Activated T-cell treated with anti-CD3 and anti-CD28 coated beads, Interleukin-2, amount 50 U/mL, for 72 hours (primary cell): Measurements from ENCODE around the gene NMT1. TPM values are rescaled to one million over a fixed set of nuclear protein-coding genes. Genes with fewer than 3 reads are reported as not detected.

Source experiments
- ATAC-seq, 2 donors: fragments of 150-1000 bp; cut with Tn5 transposase; replicated peaks in 1 of 2; 2 replicates each; pipeline ENCODE4 v1.10.0; 2021; ENCODE audit warnings: moderate library complexity in 2 of 2, mild to moderate bottlenecking in 1 of 2
- DNase-seq, 2 donors: peaks; one replicate each; pipeline ENCODE4 v3.0.0; 2021 to 2022; ENCODE audit warnings: mixed read lengths in 1 of 2
- H3K27ac Mint-ChIP-seq: one replicate; pipeline ENCODE4 v1.8.0; 2022; ENCODE audit warnings: mild to moderate bottlenecking, moderate library complexity, mixed read lengths
- H3K27me3 Mint-ChIP-seq: one replicate; pipeline ENCODE4 v1.8.0; 2022; ENCODE audit warnings: low read depth, mixed read lengths
- H3K36me3 Mint-ChIP-seq, 2 donors: one replicate each; pipeline ENCODE4 v1.8.0; 2022; ENCODE audit warnings: mixed read lengths in 2 of 2, mild to moderate bottlenecking in 1 of 2; ENCODE audit not compliant: insufficient read depth in 2 of 2
- H3K4me1 Mint-ChIP-seq: one replicate; pipeline ENCODE4 v1.8.0; 2022; ENCODE audit warnings: low read depth, mixed read lengths
- H3K4me3 Mint-ChIP-seq, 2 donors: one replicate each; pipeline ENCODE4 v1.8.0; 2022; ENCODE audit warnings: mild to moderate bottlenecking in 2 of 2, mixed read lengths in 2 of 2, moderate library complexity in 2 of 2
- H3K9me3 Mint-ChIP-seq, 2 donors: one replicate each; pipeline ENCODE4 v1.8.0; 2022; ENCODE audit warnings: mixed read lengths in 2 of 2
- total RNA-seq, 2 donors: library from RNA; stranded (reverse); gene quantifications; one replicate each; pipeline ENCODE4 v1.2.3, GENCODE V29; 2022

NMT1 gene
- total RNA-seq, 2 donors from 2014 or later: 130 to 145 TPM

DNA sequence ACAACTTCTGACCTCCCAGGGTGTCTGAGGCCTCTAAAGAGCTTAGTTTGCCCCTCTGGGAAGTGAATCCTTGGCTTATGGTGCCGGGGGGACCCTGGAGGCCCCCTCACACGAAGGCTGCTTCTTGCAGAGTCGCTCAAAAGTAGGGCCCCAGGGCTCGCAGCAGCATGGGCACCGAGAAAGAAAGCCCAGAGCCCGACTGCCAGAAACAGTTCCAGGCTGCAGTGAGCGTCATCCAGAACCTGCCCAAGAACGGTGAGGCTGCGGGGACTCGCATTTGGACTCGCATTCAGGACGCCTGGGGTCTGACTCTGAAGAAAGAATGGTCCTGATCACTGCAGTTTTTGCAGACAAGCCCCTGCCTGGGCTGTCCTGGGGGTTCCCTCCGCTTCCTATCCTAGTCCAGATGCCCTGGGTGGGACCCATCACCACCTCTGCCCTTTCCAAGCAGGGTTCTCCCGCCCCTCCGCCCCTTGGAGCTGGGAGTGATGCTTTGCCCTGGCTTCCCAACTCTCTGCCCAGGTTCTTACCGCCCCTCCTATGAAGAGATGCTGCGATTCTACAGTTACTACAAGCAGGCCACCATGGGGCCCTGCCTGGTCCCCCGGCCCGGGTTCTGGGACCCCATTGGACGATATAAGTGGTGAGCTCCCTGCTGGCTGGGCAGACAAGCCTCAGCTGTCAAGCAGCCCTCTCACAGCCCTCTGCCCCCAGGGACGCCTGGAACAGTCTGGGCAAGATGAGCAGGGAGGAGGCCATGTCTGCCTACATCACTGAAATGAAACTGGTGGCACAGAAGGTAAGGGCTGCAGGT is 75.1 kb downstream of the NMT1 start:
- H3K36me3 Mint-ChIP-seq: peaks cover 2% of the 10 kb centered on the region in 2 donors
- no peaks in the 10 kb centered on the region for H3K9me3 Mint-ChIP-seq
- H3K27ac Mint-ChIP-seq: peak overlapping the region; percentile 69
- DNase-seq: no peak
- peak overlapping the region; percentile 88 to 92 for H3K4me3 Mint-ChIP-seq
- ATAC-seq: no peak
- peaks cover 21% of the 10 kb centered on the region for H3K4me1 Mint-ChIP-seq
- H3K27me3 Mint-ChIP-seq: peaks cover 4% of the 10 kb centered on the region

DNA sequence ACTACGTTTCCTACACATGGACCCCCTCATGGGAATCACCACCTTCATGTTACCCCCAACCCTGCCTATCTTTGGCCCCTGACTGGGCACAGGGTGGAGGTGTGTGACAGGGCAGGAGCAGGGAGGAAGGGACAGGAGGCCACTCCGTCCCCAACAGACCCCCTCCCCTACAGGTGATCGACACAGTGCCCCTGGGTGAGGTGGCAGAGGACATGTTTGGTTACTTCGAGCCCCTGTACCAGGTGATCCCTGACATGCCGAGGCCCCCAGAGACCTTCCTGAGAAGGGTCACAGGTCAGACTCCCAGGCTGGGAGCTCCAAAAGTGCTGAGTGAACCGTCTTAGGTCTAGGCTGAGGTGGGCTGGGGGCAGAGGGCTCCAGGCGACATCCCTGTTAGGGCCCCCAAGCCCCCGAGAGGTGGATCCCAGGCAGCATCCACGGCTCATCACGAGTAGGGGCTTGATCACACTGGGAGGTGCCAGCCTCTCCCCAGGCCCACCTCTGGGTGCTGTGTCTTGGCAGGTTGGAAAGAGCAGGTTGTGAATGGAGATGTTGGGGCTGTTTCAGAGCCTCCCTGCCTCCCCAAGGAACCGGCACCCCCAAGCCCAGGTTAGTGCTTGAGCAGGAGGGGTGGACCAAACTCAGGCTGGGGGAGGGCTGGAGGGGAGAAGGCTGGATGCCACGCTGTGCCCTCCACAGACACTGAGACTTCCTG is 75.9 kb downstream of the NMT1 start:
- ATAC-seq (no peak), DNase-seq (no peak)
- Mint-ChIP-seq H3K27ac (no peak overlapping the region), H3K4me1 (peaks cover 21% of the 10 kb centered on the region), H3K27me3 (no peaks in the 10 kb centered on the region), H3K4me3 (peak overlapping the region; percentile 88 to 92), H3K36me3 (peaks cover 2% of the 10 kb centered on the region in 2 donors), H3K9me3 (no peaks in the 10 kb centered on the region)

DNA sequence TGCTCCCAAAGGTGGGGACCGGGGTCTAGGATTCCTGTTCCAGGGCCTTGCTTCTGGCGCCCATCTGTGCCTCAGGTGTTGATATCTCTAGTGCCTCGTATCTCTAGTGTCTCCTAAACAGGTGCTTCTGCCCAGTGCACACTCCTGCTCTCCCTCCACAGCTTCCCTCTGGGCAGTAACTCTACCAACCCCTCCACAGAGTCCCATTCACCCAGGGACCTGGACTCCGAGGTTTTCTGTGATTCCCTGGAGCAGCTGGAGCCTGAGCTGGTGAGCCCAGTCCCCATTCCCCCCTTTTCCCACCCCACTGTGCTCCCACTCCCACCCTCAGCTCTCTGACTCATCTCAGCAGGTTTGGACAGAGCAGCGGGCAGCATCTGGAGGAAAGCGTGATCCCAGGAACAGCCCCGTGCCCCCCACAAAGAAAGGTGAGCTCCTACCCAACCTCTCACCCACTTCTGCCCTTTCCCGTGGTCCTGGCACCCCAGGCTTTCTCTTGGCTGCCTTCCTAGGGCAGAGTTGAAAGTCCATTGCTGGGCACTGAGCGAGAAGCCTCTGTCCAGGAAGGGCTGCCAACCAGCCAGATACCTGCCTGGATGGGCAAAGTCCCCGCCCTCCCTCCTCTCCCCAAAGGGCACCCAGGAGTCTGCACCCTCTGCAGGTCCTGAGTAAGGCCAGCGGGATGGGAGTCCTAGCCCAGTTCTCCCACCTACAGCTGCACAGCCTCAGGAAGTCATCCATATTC is 76.6 kb downstream of the NMT1 start:
- Mint-ChIP-seq H3K27ac (no peak overlapping the region), H3K9me3 (no peaks in the 10 kb centered on the region), H3K36me3 (peaks cover 2% of the 10 kb centered on the region in 2 donors)

DNA sequence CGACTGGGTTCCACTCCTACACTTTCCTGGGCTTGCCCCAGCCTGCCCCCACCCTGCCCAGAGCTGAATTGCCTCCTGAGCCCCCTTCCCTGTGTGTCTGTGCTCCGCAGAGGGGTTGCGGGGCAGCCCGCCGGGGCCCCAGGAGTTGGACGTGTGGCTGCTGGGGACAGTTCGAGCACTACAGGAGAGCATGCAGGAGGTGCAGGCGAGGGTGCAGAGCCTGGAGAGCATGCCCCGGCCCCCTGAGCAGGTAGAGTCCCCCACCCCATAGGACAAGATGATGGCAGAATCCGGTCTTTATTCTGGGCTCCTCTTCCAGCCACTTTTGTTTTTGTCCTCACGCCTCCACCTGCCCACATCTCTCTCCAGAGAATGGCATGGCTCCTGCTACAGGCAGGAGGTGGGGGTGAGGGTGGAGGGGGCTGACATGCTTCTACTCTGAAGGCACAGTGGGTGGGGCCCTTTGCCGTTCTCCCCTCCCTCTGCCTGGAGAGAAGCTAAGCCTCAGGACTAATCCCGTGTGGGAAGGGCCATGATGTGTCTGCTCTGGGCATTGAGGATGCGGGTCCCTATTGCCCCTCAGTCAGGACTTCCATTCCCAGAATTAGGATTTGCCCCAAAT is 77.9 kb downstream of the NMT1 start:
- no peaks in the 10 kb centered on the region for H3K9me3 Mint-ChIP-seq
- H3K4me1 Mint-ChIP-seq: peaks cover 21% of the 10 kb centered on the region
- H3K27ac Mint-ChIP-seq: no peak overlapping the region
- H3K36me3 Mint-ChIP-seq: peaks cover 2% of the 10 kb centered on the region in 2 donors
- no peaks in the 10 kb centered on the region for H3K27me3 Mint-ChIP-seq
- DNase-seq (no peak), ATAC-seq (no peak)
- no peak overlapping the region for H3K4me3 Mint-ChIP-seq

More for the DNA sequence above, 76.6 kb downstream of the NMT1 start:
- Mint-ChIP-seq H3K27me3 (no peaks in the 10 kb centered on the region), H3K4me1 (peaks cover 21% of the 10 kb centered on the region), H3K4me3 (no peak overlapping the region)
- DNase-seq: no peak
- ATAC-seq: no peak

DNA sequence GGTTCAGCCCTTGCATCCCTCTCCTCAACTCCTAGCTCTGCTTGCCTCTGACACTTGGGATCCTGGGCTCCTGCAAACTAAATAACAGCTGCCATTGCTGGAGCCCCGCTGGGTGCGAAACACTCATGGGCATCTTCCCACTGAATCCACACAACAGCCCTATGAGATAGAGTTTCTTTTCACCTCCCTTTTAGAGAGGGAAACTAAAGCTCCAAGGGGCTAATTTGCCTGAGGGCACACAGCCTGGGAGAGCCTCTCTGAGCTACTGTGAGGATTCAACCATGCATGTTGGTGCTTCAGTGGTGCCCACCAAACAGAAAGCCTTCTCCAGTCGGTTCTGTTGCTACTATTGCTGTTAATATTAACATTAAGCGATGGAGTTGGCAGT is 78.4 kb downstream of the NMT1 start:
- Mint-ChIP-seq H3K27me3 (no peaks in the 10 kb centered on the region), H3K36me3 (peaks cover 2% of the 10 kb centered on the region in 2 donors), H3K27ac (no peak overlapping the region), H3K4me3 (no peak overlapping the region), H3K4me1 (peaks cover 21% of the 10 kb centered on the region), H3K9me3 (no peaks in the 10 kb centered on the region)
- DNase-seq (no peak), ATAC-seq (no peak)

DNA sequence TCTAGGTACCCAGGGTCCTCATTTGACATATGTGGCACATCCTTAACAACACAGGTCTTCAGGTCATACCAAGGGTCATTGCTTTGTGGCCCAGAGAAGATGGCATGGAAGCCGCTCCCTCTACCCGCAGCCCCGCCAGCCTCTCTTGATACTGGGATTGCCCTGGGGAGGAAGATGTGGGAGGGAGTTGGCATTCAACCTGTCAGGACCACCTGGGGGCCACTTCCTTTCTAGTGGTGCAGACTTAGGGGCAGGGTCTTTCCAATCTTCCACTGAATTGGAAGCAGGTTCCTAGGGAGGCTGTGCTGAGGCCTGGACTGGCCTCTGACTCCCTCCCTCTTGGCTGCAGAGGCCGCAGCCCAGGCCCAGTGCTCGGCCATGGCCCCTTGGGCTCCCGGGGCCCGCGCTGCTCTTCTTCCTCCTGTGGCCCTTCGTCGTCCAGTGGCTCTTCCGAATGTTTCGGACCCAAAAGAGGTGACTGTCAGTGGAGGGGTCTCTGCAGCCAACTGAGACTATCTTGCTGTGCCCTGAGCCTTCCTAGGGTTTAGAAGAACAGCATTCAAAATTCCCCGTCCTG is 82.1 kb downstream of the NMT1 start:
- peaks cover 4 to 11% of the 10 kb centered on the region in 2 donors for H3K36me3 Mint-ChIP-seq
- no peaks in the 10 kb centered on the region for H3K27me3 Mint-ChIP-seq
- H3K4me1 Mint-ChIP-seq: peaks cover 27% of the 10 kb centered on the region
- DNase-seq: no peak
- H3K9me3 Mint-ChIP-seq: no peaks in the 10 kb centered on the region
- ATAC-seq: no peak
- no peak overlapping the region for H3K27ac Mint-ChIP-seq
- H3K4me3 Mint-ChIP-seq: peak overlapping the region; percentile 69 to 81

DNA sequence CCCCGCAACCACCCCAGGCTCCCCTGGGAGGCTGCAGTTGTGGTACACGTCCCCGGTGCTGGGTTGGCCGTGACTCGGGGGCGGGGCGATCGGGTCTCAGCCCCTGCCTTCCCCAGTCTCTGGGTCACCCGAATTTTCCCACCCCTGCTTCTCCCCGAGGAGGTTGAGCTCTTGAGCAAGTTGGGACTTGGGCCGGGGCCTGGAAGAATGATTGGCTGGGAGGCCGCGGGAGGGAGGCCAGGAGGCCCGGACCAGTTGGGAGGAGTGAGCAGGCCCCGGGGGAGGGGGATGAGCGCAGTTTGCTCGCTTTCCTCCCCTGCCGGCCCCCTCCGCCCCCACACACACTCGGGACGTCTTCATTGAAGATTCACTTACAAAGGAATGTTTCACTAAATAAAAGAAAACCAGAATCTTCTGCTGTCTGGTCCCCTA is 82.7 kb downstream of the NMT1 start:
- Mint-ChIP-seq H3K4me1 (peaks cover 27% of the 10 kb centered on the region), H3K9me3 (no peaks in the 10 kb centered on the region), H3K27me3 (no peaks in the 10 kb centered on the region), H3K4me3 (peak overlapping the region; percentile 69 to 81), H3K36me3 (peaks cover 7 to 13% of the 10 kb centered on the region in 2 donors), H3K27ac (no peak overlapping the region)
- DNase-seq: peak in 1 of 2 donors; percentile 44
- no peak for ATAC-seq

DNA sequence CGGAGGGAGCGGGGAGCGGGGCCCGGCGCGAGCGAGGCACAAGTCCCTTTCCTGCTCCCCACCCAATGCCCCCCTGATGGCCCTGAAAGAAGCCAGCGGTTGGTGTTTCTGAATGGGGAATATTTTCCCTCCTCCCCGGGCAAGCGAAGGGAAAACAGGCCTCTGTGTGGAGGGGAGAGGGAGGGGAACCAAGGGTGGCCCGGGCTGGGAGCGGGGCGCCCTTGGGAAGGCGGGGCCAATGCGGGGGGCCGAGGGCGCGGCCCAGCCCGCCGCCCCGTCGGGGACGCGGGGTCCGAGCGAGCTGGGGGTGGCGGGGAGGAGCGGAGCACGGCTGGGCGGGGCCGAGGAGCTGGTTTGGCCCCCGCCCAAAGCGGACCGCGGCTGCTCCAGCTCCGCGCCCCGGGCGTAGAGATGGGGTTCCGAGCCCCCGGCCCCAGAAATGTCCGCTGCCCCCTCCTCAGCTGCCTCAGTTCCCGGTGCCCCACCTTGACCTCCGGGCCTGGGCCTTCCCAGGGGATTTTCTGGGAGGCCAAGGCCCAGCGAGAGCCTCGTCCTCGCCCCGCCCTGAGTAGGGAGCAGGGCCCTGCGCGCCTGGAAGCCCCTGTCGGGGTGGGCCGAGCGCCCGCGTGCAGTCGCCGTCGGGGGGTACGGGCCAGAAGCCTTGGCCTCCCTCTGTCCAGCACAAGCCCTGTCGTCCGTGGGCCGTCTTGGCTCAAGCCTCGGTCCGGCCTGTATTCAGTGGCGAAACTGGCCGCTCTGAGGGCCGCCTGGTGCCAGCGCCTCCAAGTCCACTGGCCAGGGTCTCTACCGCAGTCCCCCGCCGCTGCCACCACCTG is 83.3 kb downstream of the NMT1 start:
- Mint-ChIP-seq H3K9me3 (no peaks in the 10 kb centered on the region), H3K27ac (no peak overlapping the region), H3K27me3 (no peaks in the 10 kb centered on the region), H3K4me3 (peak overlapping the region; percentile 69 to 81), H3K4me1 (peaks cover 27% of the 10 kb centered on the region), H3K36me3 (peaks cover 10 to 18% of the 10 kb centered on the region in 2 donors)
- no peak for ATAC-seq
- DNase-seq: peak; percentile 44 to 58

DNA sequence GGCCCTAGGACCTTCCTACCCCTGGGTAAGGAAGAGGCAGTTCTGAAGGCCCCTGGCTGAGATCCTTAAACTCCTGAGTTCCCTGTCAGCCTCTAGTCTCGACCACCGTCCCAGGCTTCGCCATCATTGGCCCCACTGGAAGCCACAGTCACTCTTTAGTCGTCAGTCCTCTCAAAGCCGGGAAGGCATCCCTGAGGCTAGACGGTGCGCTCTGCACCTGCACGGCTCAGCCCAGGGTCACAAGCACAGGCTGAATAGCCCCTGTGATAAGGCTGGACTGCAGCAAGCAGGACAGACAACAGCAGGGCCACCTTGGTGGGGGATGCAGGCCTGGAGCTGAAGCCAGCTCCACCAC is 83.9 kb downstream of the NMT1 start:
- peaks cover 15 to 24% of the 10 kb centered on the region in 2 donors for H3K36me3 Mint-ChIP-seq
- no peak for DNase-seq
- ATAC-seq: no peak
- no peak overlapping the region for H3K27ac Mint-ChIP-seq
- peaks cover 27% of the 10 kb centered on the region for H3K4me1 Mint-ChIP-seq
- peak overlapping the region; percentile 60 to 69 for H3K4me3 Mint-ChIP-seq
- no peaks in the 10 kb centered on the region for H3K27me3 Mint-ChIP-seq
- H3K9me3 Mint-ChIP-seq: no peaks in the 10 kb centered on the region

DNA sequence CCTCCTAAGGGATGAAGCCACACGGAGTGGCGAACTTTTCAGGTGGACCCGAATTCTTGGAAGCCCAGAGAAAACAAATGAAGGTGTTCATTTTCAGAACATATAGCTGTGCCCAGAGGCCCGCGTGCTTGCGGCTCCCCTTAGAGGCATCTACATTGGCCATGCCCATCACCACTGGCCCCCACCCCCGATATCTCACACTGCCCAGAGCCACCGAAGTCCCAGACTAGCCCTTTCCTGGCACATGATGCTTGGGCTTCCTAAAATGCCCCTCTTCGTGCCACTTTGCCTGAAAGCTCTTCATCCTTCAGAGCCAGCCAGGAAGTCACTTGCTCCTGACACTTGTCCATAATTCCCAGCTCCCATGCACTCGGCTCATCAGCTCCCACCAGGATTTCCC is 85.0 kb downstream of the NMT1 start:
- Mint-ChIP-seq H3K9me3 (no peaks in the 10 kb centered on the region), H3K27me3 (no peaks in the 10 kb centered on the region), H3K36me3 (peaks cover 13 to 26% of the 10 kb centered on the region in 2 donors), H3K27ac (no peak overlapping the region), H3K4me1 (peaks cover 32% of the 10 kb centered on the region), H3K4me3 (peak overlapping the region; percentile 98 to 99)
- no peak for ATAC-seq
- no peak for DNase-seq

DNA sequence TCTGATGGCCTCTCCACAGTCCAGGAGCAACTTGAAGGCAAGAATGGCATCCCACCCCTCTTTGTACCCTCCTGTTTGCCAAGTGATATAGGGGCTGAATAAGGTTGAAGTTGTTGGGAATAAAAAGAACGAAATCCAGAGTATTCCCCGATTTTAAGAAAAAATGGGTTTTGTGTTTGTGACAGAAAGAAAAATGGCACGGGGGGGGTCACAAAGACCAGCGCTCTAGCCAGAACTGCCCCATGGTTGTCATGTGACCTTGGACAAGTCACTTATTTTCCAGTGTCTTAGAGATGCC is 85.4 kb downstream of the NMT1 start:
- H3K27ac Mint-ChIP-seq: peak overlapping the region; percentile 84
- DNase-seq (no peak), ATAC-seq (no peak)
- H3K27me3 Mint-ChIP-seq: no peaks in the 10 kb centered on the region
- peak overlapping the region; percentile 98 to 99 for H3K4me3 Mint-ChIP-seq
- peaks cover 13 to 26% of the 10 kb centered on the region in 2 donors for H3K36me3 Mint-ChIP-seq
- H3K4me1 Mint-ChIP-seq: peaks cover 35% of the 10 kb centered on the region
- H3K9me3 Mint-ChIP-seq: no peaks in the 10 kb centered on the region
